Activated CD4-positive, alpha-beta T cell treated with anti-CD3 and anti-CD28 coated beads for 48 hours (primary cell): ENCODE results near the gene FBXO17.
A peak's percentile ranks its signal among the peaks of the same experiment; 100 is the strongest.

Experiments used
- DNase-seq: peaks from one replicate; pipeline ENCODE4 v3.0.0-alpha.2; 2020

FBXO17 gene

GRCh38 chr19:38912600-38913514 is 62.7 kb downstream of the FBXO17 start:
- DNase-seq: peak; percentile 19

- DNase-seq: no peak
These were observed 64.0 kb downstream of the FBXO17 start for GRCh38 chr19:38911388-38912001.

- DNase-seq: no peak
These were observed 65.1 kb downstream of the FBXO17 start for GRCh38 chr19:38910488-38910887.

DNA sequence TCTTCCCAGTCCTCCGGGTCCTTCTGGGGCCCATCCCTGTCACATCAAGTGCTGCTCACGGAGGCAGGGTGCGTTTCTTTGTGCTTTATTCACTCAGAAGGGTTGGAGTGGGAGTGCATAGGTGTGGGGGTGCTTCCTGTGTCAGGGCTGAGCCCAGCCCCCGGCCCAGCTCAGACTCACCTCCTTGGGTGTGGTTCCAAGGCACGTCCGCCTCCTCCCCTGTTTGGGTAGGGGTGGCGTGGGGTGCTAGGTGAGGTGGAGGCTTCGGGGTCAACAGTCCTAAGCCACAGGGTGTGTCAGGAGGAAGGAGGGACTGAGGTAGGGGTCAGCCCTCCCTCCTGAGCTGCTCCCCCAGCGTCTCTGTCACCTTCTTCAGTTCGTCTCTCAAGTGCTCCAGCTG is 66.6 kb downstream of the FBXO17 start:
- DNase-seq: no peak

- DNase-seq: no peak
These were observed 67.9 kb downstream of the FBXO17 start for GRCh38 chr19:38907670-38908069.

DNA sequence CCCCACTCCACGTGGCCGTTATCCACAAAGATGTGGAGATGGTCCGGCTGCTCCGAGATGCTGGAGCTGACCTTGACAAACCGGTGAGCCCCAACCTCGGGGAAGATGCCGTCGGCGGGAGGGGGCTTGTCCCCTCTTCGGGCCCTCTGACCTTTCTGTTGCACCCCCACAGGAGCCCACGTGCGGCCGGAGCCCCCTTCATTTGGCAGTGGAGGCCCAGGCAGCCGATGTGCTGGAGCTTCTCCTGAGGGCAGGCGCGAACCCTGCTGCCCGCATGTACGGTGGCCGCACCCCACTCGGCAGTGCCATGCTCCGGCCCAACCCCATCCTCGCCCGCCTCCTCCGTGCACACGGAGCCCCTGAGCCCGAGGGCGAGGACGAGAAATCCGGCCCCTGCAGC is 68.3 kb downstream of the FBXO17 start:
- no peak for DNase-seq

GRCh38 chr19:38905620-38906019 is 69.9 kb downstream of the FBXO17 start:
- no peak for DNase-seq

DNA sequence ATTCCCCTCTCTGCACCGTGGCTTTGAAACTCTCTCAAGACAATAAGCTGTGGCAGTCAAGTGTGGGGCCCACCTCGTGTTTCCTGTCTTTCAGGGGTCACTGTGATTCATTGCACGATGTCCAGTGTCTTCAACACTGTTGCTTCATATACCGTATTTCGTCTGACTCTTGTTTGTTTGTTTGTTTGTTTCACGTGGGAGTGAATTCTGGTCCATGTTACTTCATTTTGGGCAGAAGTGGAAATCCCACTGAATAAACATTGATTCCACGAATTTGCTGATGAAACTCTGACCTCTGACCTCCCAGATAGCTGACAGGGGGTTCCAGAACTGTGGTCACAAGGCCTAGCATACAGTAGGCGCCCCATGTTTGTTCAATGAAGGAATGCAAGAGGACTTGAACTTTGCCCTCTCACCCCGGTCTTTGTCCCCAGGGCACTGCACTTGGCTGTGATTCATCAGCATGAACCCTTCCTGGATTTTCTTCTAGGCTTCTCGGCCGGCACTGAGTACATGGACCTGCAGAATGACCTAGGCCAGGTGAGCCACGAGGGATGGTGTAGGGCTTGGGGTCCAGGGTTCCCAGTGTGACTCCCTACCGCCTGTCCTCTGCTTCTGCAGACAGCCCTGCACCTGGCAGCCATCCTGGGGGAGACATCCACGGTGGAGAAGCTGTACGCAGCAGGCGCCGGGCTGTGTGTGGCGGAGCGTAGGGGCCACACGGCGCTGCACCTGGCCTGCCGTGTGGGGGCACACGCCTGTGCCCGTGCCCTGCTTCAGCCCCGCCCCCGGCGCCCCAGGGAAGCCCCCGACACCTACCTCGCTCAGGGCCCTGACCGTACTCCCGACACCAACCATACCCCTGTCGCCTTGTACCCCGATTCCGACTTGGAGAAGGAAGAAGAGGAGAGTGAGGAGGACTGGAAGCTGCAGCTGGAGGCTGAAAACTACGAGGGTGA is 70.7 kb downstream of the FBXO17 start:
- DNase-seq: no peak

DNA sequence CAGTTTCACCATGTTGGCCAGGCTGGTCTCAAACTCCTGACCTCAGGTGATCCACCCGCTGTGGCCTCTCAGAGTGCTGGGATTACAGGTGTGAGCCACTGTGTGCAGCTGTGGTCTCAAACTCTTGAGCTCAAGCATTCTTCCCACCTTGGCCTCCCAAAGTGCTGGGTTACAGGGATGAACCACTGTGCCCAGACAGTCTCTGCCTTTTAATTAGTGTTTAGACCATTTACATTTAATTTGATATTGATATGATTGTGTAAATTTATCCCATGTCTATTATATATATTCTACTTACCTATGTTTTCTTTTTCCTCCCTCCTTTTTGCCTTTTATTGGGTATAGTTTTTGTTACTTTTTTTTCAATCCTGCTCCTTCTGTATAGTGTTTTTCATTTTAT is 73.9 kb downstream of the FBXO17 start:
- DNase-seq: no peak

DNA sequence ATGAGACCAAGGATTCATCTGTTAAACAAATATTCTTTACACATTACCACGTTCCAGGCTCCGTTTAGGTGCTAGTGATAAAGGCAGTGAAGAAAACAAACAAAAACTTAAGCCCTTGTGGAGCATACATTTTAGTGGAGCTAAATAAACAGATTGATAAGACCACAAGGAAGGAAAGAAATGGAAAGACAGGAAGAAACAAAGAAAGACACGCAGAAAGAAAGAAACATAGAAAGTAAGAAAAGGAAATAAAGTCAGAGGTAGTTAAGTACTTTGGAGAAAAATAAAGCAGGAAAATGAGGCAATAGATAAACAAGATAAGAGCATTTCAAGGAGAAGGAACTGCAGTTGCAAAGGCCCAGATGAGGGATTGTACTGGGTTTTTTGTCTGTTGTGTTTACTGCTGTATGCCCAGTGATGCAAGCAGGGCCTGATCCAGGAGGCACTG is 74.8 kb downstream of the FBXO17 start:
- DNase-seq: no peak

DNA sequence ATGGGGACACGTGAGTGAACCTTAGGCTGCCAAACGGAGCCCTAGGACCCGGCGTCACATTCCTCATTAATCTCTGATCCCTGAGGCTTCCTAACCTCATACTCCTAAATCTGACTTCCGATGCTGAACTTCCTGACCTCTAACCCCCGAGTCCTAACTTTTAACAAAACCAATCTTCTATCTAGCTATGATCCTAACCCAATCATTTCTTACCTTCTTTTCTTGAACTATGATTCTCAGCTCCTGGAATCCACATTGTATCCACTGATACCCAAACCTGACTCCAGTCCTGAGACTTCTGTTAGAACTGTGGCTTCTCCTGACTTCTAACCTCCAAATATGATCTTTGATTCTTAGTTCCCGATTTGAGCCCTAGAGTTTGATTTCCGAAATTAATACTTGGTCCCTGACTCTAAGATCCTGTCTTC is 75.3 kb downstream of the FBXO17 start:
- DNase-seq: no peak

DNA sequence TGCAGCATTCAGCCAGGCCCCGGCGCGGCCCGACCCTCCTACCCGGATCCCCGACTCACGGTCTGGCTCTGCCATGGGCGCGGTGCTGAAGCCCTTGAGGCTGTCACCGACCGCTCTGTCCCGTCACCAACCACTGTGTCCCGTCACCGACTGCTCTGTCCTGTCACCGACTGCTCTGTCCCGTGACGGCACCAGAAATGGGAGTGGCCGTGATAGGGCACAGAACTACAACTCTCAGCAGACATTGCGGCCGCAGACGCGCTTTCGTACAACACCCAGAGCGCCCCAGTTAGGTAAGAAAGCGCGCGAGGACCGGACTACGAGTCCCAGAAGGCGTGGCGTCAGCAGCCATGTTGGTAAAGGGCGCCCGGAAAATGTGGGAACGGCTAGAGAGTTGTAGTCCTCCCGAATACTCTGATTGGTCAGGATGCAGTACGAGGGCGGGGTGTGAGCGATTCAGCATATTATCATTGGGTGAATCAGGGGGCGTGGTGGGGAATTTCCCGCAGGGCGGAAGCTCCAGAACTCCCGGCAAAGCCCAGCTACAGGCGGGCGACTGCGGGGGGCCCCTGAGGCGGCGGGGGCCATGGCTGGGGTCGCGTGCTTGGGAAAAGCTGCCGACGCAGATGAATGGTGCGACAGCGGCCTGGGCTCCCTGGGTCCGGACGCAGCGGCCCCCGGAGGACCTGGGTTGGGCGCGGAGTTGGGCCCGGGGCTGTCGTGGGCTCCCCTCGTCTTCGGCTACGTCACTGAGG is 75.9 kb downstream of the FBXO17 start, which contains the start of the genes NFKBIB and SIRT2:
Gene NFKBIB, plus strand, starts transcription at position 523 of the 755 bp plus-strand sequence. Its CDS starts 64 bp downstream, at position 587.
Gene SIRT2, minus strand, starts transcription at position 172 of the 755 bp plus-strand sequence. Its CDS starts 97 bp downstream, at position 75.
- DNase-seq: peak; percentile 99

DNA sequence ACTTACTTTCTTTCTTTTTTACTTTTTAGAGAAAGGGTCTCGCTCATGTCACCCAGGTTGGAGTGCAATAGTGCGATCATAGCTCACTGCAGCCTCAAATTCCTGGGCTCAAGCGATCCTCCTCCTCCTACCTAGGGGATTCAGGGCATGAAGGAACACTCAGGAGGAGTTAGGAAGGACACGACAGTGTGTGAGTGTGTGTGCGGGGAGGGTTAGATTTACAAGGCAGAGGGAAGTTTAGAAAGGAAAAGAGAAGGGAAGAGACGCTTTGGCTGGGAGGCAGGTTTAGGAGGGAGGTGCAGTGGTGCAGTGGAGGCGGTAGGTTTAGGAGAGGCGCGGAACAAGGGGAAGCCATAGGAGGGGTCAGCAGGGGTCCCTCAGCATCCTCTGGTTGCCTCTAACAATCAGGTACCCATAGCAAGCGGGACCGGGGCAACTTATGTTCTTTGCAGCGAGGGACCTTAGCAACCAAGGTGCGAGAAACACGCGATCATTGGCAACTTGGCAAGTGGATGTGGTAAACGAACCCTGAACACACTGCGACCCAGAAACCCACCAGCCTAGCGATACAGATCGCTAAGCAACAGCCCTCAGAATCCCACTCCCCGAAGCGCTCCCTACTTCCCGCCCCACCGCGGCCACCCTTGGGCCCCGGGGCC is 76.6 kb downstream of the FBXO17 start:
- no peak for DNase-seq

DNA sequence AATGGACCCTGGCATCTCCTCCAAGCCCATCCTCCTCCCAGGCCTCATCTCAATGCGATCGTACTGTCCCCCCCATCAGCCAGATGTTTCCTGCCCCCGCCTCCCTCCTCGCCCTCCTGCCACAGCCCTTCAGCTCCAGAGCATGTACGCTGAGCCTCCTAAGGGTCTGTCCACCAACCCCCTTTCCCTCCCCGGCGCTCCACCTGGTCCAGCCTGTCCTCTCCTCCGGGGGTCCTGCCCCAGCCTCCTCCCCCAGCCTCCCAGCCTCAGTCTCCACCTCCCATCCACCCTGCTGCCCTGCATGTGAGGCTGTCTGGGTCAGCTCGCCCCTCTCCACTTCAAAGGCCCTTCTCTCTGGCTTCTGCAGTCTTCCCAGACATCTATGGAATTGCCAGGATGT is 80.6 kb downstream of the FBXO17 start:
- DNase-seq: no peak

DNA sequence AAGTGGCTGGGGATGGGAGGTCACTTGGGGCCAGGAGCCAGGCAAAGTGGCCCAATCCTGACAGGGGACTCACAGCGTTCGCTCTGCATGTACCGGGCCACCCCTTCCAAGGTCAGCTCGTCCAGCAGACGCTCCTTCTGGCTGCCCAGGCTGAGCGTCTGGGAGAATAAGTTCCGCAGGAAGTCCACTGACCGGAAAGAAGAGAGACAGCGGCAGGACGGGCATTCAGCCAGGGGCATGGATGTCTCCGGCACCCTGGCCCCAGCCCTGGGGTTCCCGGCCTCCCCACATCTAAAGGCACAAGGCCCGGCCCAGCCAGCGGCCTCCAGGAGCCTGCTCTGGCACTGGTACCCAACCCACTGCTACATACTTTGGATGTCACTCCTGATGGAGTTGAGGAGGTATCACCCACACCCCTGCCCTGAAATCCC is 82.2 kb downstream of the FBXO17 start:
- DNase-seq: no peak

DNA sequence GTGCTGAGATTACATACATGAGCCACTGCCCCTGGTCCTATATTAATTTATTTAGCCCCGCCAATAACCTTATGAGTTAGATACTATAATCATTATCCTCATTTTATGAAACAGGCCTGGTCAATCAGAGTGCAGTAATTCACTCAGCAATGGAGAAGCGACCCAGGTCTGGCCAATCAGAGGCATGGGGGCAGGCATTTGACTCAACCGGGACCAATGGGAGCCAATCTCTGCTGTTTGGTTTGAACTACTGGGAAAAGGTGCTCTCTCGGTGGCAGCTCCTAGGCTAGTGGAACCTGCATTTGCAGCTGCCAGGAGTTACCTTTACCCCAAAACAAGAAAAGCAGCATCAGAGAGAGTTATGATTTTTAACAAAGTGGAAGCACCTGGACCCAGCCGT is 82.7 kb downstream of the FBXO17 start:
- no peak for DNase-seq

GRCh38 chr19:38891771-38892170 is 83.8 kb downstream of the FBXO17 start:
- no peak for DNase-seq
